GM19239 (cell line): ENCODE measurements around the gene BUB1.
"Not testable (repeated sequence)": the region's sequence is repeated elsewhere in the genome, so short reads cannot be mapped to it uniquely, and the experiment has no call there.

ENCODE experiments used
- DNase-seq: peaks from one replicate; pipeline ENCODE4 v3.0.0; 2011; ENCODE audit warnings: low spot score; ENCODE audit not compliant: insufficient read length
- FAIRE-seq: peaks from 2 replicates; lab custom pipeline; 2011; peaks lifted over from hg19 to GRCh38; lab: Jason Lieb, UNC

Gene BUB1

DNA sequence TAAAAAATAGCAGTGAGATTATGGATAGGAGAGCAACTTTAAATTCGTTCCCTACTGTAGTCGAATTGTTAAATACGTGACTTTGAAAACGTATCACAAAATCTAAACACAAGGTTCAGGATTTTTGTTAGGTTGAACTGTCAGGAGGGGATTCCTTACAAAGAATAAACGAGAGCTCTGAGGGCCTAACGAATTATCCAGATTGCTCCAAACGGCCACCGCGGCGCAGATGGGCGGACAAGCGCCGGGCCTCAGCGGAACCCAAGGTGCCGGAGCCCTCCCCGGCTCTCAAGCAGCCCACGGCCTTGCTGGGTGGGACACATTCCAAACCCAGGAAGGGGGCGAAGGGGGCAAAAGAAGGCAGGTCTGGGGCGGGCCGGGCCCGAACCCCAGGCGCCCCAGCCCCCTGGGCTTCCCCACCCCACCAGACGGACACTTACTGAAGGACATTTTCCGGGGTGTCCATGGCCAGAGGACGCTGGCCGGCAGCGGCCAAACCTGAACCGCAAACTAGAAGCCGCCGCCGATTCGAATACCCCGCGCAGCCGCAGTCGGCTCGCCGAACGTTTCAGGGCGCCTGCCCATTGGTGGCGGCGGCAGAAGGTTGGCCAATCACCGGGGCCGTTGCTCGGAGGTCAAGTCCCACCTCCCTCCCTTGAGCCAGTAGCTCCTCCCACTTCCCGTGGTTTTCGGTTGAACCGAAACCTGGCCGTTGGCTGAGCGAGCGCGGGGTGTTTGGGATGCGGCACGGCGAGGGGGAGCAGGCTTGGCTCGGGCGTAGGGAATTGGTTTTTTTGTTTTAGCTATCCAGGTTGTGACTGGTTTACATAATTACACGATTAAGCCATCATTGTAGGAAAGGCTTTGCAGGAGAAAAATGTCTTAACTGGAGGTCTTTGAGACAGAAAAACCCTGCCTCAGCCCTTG lies at the start of gene BUB1:
Gene BUB1 (minus strand): TSS at position 534 of the 927 bp plus-strand sequence. CDS start 68 bp downstream, at position 466.
- peak; percentile 72 for DNase-seq
- FAIRE-seq, result peak; percentile 97

DNA sequence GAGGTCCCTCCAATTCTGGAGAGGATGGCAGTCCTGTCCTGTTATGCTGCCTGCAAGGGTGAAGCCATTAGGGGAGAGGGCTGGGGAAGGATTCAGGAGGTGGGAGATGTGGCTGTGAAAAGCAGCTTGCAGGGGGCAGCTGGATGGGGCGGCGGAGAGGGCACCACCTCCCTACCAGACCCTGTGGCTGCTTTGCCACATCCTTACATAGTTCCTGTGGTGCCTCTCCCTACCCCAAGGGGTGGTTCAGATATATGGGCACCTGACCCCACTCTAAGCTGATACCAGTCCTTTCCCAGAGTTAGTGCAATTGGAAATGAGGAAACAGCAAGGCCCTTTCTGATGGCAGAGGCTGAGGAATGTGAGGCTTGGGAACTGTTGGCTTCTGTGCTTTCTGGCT lies 48.4 kb upstream of the BUB1 start:
- DNase-seq (no peak), FAIRE-seq (no peak)

DNA sequence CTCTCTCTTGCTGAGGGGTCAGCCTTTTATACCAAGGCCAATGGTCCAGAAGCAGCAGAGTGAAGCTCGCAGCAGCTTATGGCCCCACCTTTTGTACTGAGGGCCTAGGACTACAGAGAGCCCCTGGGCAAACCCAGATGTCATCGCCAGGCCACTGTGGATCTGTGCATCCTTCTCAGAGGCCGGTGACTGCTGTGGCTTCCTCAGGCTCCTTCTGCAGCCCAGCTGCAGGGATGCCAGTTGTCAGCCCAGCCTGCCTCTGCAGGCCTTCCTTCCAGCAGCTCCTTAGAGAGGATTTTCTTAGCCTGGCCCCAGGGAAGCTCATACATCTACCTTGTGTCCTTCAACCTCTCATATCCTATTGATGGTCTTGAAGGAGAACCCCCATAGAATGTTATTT lies 48.0 kb upstream of the BUB1 start:
- no peak for DNase-seq
- FAIRE-seq, result no peak

DNA sequence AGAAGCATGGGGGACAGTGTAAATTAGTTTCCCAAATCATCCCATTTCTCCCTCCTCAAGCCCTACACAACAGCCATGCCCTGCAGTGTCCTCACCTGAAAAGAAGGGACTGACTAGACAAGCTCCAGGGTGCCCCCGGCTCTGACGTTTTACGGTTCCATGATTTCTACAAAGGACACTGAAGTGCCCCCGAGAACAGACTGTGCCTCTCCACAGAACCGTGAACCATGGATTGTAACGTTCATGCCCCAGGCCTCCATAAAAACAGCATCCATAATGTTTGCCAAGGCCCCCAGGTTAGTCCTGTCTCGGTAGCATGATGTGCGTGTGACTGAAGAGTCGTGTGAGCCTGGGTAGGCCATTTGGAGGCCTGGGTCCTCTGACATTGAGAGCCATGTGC lies 47.5 kb upstream of the BUB1 start:
- DNase-seq (no peak), FAIRE-seq (no peak)

DNA sequence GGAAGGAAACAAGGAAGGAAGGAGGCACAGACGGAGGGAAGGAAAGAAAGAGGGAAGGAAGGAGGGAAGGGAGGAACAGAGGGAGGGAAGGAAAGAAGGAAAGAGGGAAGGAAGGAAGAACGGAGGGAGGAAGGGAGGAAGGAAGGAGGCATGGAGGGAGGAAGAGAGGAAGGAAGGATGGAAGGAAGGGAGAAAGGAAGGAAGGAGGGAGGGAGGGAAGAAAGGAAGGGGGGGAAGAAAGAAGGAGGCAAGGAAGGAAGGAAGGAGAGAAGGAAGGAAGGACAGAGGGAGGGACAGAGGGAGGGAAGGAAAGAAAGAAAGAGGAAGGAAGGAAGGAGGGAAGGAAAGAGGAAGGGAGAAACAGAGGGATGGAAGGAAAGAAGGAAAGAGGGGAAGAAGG lies 47.0 kb upstream of the BUB1 start:
- DNase-seq (no peak), FAIRE-seq (no peak)

DNA sequence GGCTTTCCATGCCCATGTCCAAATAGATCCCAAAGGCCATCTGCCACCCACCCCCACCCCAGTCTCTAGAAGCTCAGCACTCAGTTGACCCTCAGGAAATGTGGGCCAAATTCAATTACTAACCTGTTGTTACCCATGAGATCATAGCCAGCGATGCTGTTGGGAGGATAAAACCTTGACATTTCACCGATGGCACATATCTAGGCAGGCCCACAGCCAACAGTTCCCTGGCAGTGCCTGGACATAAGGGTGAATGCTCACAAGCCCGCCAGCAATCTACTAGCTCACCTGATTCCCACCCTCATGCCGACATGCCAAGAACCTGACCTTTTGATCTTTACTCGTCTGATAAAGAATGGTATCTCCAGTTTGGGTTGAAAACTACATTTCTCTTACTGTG lies 42.7 kb upstream of the BUB1 start:
- FAIRE-seq, result no peak

DNA sequence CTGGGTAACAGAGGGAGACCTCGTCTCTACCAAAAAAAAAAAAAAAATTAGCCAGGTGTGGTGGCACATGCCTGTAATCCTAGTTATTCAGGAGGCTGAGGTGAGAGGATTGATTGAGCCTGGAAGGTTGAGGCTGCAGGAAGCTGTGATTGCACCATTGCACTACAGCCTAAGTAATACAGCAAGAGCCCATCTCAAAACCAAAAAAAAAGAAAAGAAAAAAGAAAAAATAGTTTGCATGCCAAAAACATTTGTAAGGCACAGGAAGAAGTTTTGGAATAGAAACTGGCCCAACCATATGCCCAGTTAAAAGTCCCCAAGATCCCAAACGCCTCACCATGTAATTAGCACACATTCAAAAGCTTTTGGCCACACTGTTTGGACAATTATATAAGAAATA lies 41.1 kb upstream of the BUB1 start:
- DNase-seq, result no peak
- FAIRE-seq, result no peak

More for the DNA sequence above, 42.7 kb upstream of the BUB1 start:
- no peak for DNase-seq

DNA sequence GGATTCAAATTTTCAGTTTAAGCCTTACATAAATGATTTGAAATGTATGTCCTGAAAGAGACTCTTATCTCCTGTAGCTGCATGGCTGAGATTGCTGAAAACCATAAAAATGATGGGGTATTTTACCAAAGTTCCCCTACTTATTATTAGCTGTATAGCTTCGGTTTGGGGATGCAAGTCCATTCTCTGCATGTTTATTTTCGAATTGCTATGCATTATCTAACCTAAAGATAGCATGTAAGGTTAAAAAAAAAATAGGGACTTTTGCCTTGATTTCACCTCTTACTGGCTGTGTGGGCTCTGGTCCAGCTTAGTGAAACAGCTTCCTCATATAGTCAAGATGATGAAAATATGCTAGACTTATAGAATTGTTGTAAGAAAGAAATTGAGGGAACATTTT lies 40.5 kb upstream of the BUB1 start:
- DNase-seq, result no peak
- peak; percentile 44 for FAIRE-seq

DNA sequence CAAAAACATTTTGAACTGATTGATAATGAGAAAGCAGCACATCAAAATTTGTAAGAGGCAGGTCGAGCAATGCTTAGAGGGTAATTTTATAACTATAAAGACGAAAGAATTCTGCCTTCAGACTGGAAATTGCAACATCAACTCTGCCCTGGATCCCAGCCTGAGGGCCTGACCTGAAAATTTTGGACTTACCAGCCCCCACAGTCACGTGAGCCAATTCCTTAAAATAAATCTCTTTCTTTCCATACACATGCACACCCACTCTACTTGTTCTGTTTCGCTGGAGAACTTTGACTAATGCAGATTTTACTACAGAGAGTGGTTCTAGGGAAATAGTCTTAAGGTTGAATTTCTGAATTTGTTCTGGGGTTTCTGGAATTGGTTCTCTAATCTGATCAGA lies 39.9 kb upstream of the BUB1 start:
- FAIRE-seq (no peak), DNase-seq (no peak)

DNA sequence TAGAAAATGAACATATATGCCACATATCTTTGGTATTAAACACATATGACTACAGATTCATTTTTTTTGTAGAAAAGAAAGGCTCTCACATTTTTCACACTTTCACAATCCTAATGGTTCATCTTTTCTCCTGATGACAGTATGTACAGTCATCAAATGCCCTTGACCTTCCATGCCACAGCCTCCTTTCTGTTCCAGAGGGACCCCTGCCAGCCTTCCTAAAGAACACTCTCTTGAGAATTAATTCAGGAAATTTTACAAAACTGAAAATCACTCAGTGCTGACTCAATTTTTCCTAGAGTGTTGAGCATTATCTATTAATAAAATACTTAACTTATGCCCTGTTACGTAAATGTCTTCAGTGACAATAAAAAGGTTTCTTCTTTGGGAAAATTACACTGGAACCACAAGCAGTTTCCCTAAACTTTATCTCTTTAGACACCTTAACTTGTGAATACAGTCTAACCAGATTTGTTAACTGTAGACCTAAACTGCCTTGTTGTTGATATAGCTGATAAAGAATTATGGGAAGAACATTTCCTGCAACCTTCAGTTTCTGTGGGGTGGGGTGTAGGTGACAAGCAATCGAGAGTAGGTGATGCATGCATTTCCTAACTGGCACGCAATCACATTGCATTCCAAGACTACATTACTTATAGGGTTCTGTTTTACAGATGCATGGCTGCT lies 39.2 kb upstream of the BUB1 start:
- FAIRE-seq, result no peak
- DNase-seq, result no peak

DNA sequence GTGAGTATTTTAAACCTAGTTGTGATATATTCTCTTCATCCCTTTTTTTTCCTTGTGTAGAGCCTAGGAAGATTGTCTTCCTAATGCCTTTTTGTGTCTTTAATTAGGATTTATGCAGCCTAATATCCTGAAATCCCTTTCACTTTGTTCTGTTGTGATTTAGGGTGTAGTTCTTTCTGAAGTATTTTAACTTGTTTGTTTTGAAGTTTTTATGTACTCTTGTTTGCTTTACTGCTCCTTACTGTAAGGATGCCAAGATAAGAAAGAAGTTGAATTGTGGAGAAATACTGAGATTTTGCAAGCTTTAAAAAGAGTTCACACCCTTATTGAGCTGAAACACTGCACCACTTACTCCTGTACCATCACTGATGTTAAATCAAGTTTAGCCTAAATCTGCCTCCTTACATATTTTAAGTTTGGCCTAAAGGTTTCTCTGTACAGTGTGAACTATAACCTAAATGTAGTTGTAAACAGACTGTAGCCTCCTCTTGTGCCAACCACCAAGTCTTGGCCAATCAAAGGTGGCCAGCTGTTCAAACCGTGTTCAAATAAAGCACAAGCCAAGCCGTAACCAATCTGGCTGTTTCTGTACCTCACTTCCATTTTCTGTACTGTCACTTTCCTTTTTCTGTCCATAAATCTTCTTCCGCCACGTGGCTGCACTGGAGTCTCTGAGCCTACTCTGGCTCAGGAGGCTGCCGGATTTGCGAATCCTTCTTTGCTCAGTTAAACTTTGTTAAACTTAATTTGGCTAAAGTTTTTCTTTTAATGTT lies 36.8 kb upstream of the BUB1 start:
- DNase-seq (no peak), FAIRE-seq (peak; percentile 11)

DNA sequence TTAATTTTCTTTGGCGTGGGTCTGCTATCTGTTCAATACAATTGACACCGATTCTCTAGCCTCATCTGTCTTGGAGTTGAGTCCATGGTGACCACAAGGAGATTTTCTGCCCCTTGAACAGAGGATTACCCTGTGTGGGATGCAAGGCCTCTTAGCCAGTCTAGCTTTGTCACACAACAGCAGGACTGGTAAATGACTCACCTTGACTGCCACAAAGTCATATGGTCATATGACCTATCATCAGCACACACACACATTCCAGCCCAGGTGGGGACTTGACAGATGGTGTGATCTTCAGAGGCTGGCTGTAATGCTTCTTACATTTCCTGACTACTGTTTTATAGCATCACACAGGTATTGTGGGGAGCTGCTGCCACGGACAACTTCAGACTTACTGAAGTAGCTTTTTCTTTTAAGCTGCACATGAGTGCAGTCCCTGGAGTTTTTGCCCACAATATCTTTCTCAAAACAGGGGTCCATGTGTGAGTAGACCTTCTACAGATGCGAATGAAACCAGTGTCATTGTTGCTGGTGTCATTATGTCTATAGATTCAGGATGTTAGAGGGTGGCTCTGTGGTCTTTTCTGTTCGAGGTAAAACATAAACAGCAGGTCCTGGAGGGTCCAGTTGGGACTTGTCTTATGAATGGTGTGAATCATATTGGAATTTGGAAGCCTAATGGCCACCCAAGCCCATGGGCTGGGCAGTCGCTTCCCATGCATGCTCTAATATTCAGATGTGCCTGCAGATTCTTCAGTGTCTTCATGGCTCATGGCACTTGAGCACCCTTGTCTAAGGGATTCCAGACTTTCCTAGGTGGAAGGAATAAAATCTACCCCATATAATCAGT lies 35.9 kb upstream of the BUB1 start:
- no peak for DNase-seq
- no peak for FAIRE-seq

DNA sequence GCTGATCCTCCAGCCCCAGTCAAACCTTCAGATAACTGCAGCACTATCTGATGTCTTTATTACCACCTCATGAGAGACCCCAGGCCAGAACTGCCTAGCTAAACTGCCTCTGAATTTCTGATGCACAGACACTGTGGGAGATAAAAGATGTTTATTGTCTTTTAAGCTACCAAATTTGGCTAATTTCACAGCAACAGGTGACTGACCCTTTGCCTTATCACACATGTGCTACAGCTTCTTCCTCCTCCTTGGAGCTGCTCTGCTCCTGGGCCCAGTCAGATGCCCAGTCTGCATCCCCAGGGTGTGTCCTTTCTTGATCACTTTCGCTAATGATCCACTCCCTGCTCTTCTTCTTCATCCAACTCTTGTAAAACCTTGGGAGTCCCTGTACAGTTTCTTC lies 34.9 kb upstream of the BUB1 start:
- DNase-seq (no peak), FAIRE-seq (no peak)

DNA sequence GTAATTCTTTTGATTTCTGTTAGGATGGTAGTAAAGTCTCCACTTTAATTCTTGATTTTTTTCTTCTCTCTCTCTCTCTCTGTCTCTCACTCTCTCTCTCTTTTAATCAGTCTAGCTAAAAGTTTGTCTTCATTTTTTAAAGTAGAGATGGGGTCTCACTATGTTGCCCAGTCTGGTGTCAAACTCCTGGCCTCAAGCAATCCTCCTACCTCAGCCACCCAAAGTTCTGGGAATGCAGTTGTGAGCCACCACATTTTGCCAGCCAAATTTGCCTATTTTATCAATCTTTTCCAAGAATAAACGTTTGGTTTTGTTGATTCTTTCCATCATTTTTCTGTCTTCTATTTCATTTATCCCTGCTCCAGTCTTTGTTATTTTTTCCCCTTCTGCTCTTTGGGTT lies 30.6 kb upstream of the BUB1 start:
- FAIRE-seq, result no peak
- no peak for DNase-seq

DNA sequence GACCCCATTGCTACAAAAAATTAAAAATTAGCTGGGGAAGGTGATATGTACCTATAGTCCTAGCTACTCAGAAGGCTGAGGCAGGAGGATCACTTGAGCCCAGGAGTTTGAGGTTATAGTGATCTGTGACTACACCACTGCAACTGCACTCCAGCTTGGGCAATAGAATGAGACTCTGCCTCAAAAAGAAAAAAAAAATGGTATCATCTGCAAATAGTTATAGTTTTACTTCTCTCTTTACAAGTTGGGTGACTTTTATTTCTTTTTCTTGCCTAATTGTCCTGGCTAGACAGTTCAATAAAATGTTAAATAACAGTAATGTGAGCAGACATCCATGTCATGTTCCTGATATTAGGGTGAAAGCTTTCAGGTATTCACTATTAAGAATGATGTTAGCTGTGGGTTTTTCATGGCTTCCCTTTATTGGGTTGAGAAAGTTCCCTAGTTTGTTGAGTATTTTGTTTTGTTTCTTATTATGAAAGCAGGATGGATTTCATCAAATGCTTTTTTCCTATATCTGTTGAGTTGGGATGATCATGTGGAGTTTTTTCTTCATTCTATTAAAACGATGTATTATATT lies 29.6 kb upstream of the BUB1 start:
- no peak for FAIRE-seq
- DNase-seq, result no peak

DNA sequence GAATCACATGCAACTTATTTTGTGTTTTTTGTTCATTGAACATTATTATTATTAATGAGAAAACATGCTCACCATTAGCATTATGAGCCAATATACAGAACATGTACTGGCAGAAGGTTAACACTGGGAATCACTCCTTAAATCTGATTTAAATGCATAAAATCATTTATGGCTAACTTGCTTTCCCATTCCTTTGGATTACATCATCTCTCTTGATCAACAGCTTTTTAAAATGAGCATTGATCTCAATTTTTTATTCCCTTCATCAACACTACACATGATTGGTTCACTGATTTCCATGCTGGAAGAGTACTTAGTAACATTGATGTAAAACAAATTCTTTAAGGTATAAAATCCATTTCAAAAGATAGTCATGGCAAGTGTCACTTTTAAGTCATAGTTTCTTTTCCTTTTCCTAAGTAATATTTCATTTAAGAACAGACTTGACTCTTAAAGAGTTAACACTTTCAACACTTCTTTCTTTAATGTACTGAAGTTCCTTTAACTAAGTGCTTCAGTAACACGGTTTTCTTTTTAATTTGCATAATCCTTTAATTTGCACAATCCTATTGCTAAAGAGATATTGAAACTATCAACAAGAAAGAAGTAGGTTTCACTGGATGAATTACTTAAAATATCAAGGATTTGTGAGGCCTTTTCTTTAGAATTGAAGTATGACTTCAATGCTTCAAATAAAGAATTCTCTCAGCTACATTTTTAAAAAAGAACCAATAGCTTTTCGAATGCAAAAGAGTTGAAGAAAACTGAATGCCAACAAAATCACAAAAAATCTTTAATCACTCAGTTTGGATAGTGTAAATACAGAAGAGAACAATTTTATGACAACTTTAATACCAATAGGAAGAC lies 24.9 kb upstream of the BUB1 start:
- FAIRE-seq, result no peak
- no peak for DNase-seq

DNA sequence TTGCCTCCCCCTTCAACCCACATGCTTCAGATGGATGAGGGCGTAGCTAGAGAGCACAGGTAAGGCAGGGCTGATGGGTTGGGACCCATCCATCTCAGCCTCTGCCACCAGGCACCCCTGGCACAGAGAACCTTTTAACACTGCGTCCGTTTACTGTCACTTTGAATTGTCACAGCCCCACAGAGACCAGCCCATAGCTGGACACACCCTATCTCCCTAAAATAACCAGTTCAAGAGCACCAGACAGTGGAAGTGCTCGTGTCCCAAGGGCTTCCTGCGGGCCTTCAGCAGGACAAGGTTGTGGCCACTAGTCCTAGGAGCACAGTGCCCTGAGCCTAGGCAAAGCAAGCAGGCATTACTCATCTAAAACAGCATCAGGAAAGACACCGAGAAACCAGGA lies 20.4 kb upstream of the BUB1 start:
- DNase-seq, FAIRE-seq: not testable (repeated sequence)

DNA sequence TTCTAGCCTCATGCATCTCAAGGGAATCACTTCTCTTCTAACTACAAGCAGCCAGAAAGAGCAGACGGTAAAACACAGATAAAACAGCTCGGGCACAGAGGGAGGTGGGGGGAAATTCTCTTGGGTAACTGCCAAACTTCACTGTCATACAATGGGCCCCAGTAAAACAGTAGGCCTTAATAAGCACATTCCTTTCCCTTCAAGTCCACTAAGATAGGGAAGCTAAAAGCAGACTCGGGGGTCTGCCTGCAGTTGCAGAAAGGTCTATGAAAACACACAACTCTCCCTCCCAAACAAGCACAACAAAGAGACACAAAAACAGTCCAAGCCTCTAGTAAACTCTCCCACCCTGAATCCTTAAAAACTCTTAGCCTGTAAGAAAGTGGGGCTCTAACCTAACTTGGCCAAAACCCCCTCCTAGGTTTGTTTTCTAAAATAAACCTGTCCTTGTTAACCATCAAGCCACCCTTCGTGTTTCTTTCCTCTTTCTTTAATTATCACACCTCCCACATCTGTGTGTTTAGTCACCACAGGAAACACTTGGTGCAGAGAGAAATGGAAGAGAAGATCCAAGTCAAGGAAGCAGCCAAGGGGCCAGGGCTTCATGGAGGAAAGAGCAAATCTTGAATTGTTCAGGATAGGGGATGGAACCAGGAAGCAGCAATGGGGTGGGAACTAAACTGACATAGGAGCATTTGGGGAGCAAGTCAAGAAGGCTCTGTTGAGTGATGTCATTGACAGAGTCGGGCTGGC lies 17.5 kb upstream of the BUB1 start:
- FAIRE-seq, DNase-seq: not testable (repeated sequence)
